GM20431 (cell line): ENCODE data around the gene KCNK17.

ENCODE experiments used
- in situ Hi-C: fragments of 300-500 bp; cut with MseI, MboI; formaldehyde crosslinking; loops from one replicate; pipeline ENCODE4 v1.15.0; 2020; ENCODE audit warnings: low sequenced_read_pairs; ENCODE audit not compliant: unreplicated experiment

KCNK17 gene

GRCh38 chr6:39249278-39249677, 64.9 kb downstream of the KCNK17 start:
- in situ Hi-C loops: no loop called here
